Fibroblast of skin of back (primary cell): ENCODE data around the gene SEC14L2. TPM values are rescaled to one million over a fixed set of nuclear protein-coding genes. Genes with fewer than 3 reads are reported as not detected.

ENCODE experiments used
- DNase-seq: peaks from one replicate; pipeline ENCODE4 v3.0.0-alpha.2; 2013
- polyA plus RNA-seq, 2 experiments: library from polyadenylated mRNA; unstranded; fragments of 120-200 nt; gene quantifications; one replicate each; pipeline ENCODE4 v1.2.1, GENCODE V29; 2013; ENCODE audit not compliant: insufficient read length in 2 of 2

SEC14L2 gene
- 14.0 TPM for polyA plus RNA-seq (2013, experiment 1 of 2; ENCODE audit: insufficient read length)
- polyA plus RNA-seq (2013, experiment 2 of 2; ENCODE audit: insufficient read length) = 7.6 TPM

DNA sequence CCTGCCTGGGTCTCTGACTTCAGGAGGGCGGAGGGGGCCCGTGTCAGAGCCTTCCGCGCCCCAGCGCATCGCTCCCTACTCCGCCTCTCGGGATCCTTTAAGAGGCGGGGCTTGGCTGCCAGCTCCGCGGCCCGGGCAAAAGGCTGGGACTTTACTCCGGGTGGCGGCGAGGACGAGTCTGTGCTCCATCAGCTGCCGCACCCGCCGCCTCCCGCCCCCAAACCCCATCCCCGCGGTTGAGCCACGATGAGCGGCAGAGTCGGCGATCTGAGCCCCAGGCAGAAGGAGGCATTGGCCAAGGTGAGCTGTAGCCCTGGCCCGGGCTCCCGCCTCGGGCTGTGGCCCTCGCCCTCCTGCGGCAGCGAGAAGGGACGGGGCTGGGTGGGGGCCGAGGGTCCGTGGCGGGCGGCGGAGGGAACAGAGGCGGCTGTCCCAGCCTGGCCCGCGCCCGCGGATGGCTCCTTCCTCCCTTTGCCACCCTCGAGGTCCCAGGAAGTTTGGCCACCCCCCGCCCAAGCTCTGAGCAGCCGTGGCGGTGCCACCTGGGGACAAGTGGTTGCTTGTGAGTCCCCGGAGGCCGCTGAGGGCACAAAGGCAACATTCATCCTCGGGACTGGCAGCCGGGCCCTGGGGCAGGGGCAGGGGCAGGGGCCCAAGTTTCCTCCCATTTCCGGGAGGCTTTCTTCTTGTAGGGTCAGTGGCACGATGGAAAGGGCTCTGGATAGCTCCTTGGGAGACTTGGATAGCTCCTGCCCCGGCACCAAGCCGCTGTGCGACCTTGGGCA is at the start of gene SEC14L2:
Gene SEC14L2, plus strand, starts transcription at position 148 of the 785 bp plus-strand sequence. Its CDS starts 99 bp downstream, at position 247.
- peak; percentile 69 for DNase-seq

DNA sequence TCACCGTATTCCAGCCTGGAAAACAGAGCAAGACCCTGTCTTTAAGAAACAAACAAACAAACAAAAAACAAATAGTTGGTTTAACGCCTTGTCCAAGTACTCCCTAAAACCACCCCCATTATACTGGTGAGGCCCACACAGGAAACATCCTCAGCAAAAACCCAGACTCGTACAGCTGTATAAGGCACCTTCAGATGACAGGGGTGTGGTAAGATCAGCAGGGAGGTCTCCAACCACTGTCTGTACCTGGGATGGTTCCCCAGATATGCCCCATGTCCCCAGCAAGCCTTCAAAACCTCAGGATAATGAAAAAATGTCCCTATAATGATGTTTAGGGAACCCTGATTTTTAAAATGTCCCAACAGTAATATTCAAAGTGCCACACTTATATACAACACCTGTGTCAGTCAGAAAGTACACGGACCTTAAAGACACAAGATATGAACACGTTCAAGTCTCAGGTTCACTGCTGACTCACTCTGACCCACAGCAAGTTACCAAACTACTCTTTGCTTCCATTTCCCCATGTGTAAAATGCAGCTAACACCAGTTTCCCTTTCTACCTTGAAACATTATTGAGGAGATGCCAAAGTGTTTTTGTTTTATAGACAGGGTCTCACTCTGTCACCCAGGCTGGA is 49.4 kb upstream of the SEC14L2 start:
- DNase-seq = no peak

DNA sequence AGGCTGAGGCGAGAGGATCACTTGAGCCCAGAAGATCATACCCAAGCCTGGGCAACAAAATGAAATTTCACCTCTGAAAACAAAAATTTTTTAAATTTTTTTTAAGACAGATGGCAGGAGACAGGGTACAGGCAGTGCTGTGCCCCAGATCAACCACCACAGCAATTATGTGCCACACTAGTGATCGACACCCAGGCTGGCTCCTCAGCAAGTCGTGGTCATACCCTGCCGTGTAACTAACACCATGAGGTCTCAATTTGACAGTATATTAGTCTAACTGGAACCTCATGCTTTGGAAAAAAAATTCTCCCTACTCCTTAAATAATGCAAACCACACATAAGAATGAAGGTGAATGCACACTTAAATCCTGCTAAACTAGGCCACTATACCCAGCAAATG is 48.4 kb upstream of the SEC14L2 start:
- DNase-seq = no peak

DNA sequence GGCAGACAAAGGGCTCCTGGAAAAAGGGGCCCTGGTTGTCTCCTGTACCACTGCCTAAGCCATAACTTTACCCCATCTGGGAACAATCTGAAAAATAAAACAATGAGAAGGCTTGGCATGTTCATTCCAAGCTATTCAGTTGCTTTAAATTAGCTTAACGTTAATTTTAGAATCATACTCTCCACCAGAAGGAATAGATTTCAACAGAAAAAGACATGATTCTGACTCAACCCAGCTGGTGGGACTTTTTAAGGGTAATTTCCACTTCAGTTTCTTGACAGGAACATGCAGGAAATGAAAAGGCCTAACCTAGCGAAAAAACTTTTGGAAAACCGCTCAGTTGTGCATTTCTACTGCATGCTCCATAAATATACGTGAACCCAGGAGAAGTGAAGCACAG is 48.0 kb upstream of the SEC14L2 start:
- no peak for DNase-seq

DNA sequence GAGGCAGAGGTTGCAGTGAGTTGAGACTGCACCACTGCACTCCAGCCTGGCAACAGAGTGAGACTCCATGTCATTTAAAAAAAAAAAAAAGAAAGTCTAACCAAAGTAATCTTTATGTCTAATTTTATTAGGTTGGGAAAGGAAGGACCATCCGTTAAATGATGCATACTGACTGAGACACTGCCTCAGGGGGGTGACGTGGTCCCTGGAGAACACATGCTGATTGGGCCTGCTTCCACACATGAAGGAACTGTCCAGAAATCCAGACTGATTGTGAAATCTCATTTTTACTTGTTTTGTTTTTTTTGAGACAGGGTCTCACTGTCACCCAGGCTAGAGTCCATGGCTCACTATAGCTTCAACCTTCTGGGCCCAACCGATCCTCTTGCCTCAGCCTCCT is 45.6 kb upstream of the SEC14L2 start:
- no peak for DNase-seq

DNA sequence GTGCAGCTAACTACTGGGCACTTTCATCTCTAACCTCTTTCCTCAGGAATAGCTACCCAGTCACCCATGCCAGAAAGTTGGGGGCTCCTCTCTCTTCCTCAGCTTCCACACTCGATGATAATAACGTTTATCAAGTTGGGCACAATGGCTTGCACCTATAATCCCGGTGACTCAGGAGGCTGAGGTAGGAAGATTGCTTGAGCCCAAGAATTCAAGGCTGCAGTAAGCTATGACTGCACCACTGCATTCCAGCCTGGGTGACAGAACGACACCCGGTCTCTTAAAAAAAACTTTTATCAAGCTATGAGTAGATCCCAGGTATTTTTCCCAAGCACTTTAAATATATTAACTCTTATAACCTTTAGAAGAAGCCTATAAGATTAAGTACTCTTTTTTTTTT is 42.2 kb upstream of the SEC14L2 start:
- DNase-seq = no peak

DNA sequence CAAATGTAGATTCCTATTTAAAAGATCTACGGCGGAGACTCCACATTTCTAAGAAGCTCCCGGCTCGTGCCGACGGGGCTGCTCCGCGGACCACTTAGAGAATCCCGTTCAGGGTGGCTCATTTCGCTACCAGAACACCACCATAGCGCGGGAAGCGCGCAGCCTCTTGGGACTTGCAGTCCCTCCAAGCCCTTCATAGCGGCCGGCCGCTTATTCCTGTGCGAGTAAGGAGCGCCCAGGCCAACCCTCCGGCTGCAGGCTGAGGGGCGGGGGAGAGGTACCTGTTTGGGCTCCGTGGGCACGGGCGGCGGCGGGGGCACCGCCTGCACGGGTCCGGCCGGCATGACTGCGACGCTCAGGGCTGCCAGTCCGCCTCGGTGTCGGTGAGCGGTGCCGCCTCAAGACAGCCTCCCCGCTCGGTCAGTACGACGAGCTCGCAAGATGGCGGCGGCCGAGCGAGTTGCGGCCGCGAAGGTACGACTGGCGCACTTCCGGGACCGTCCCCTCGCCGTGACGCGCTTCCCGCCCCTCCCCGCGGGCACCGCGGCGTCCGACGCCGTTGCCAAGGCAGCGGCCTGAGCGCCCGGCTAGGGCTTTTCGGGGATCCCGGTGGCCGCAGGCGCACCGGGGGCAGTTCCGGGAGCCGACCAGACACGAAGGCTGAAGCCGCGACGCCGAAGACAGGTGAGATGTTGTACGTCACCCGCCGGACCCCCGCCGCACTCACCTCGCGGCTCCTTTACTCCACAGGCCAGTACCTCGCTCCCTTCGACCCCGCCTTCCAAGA is 40.2 kb upstream of the SEC14L2 start, which contains the start of the genes CCDC157 and SF3A1:
Gene CCDC157, plus strand, starts transcription at position 559 of the 787 bp plus-strand sequence. CDS start 8,994 bp downstream, outside the sequence.
Gene SF3A1, minus strand, starts transcription at position 446 of the 787 bp plus-strand sequence. Its CDS starts 102 bp downstream, at position 344.
- DNase-seq = peak; percentile 91

DNA sequence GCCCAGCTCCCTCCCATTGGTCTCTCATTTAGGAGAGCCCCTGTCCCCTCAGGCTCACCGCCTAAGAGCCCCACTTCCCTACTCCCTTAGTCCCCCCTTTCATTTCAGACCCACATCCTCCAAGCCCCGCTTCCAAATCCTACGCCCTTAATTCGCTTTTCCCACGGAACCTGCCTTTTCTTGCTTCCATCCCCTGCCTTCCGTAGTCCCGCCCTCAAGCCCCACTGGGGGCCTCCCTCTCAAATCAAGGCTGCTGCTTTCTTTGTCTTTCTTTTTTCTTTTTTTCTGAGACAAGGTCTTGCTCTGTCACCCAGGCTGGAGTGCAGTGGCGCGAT is 39.6 kb upstream of the SEC14L2 start:
- DNase-seq = no peak

DNA sequence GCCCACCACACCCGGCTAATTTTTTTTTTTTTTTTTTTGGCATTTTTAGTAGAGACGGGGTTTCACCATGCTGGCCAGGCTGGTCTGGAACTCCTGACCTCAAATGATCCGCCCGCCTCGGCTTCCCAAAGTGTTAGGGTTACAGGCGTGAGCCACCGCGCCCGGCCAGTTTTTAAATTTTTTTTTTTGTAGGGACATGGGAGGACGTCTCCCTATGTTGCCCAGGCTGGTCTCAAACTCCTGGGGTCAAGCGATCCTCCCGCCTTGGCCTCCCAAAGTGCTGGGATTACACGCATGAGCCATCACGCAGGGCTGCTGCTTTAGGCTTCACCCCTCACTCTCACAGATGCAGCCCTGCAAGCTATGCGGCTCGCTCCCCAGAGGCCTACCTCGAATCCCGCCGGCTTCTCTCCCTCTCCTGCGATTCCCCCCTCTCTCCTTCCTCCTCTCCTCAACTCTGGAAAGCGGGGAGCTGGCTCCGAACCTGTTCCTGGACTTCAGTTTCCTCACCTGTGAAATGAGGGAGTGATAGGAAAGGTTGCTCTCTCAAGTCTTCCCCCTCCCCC is 39.1 kb upstream of the SEC14L2 start:
- DNase-seq = no peak

DNA sequence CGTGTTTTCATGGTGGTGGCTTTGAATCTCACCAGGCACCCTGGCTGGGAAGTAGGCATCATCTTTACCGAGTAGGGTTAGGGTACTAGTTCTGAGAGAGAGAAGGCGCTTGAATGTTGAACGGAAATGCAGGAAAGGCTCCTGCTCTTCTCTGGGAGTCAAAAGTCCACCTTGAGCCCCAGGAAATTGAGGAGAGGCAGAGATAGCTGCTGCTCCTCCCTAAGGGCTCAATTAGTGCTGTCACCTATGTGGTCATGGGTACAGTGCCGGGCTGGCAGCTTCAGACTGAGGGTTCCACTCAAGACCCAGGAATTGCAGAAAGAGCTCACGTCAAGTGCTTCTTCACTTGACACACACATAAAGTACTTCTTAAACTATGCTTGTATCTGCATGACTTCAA is 38.3 kb upstream of the SEC14L2 start:
- DNase-seq = no peak

DNA sequence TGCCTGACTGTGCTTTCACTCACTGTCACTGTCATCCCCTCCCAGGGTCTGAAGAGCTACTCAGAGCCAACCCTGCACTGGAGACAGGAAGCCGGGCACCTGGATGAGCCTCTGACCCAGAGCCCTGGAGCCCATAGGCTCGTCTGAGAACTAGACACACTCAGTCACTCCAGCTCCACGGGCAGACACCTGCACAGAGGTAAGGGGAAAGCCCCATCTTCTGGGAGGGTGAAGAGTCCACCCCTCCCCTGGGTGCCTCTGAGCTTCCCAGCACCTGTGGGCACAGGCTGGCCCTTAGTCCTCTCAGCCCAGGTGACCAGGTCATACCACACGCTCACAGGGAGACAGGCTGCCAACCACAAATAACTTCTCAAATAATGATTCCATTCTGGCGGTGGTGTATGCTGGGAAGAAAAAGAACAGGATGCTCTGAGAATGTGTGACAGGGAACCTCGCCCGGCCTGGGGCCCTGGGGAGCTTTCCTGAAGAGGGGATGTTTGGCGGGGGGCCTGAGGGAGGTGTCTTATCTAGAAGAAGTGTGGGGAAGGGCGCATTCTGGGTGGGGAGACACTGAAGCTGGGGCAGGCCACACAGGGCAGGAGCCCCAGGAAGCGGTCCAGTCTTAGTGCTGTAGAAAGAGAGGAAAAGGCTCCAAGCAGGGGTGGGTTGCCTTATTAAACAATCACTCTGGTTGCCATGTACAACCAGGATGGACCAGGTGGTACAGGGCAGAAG is 34.7 kb upstream of the SEC14L2 start:
- DNase-seq = no peak

DNA sequence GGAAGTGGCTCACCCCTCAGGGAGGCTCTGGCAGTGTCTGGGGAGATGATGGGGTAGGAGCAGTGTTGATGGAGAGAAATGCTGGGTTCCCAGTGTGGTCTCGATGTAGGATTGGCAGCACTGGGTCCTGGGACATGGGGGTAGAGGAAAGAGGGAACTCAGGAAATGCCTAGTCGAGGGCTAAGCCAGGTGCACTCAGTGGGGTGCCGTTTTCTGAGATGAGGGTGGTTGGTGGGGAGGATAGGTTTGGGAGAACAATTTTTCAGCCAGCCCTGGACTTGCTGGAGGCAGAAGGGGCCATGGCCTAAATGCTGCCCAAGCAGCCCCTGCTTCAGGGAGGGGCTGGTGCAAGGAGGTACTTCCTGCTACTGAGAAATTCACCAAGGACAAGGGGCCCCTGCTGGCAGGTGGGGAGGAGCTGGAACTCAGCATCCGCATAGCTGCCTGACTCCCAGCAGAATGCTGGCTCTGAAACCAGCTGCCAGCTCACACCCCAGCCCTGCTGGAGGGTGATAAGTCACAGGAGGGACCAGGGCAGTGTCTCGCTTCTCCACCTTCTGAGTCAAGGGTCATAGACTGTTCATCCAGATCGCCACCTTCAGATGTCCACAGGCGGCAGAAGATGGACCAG is 34.1 kb upstream of the SEC14L2 start:
- DNase-seq = no peak

DNA sequence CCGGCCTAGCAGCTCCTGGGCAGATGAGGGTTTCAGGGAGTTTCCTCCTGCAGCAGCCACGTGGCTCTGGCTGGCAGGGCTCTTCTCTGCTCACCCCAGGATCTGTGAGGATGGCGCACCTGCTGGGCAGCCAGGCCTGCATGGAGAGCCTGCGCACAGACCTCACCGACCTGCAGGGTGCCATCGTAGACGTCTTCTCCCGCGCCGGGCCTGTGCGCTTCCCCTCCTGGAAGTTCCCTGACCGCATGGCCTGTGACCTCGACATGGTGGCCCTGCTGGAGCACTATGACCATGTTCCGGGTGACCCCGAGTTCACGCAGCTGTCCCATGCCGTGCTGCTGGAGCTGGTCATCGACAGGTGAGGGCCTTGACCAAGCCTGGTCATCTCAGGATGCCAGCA is 30.9 kb upstream of the SEC14L2 start:
- DNase-seq = no peak

DNA sequence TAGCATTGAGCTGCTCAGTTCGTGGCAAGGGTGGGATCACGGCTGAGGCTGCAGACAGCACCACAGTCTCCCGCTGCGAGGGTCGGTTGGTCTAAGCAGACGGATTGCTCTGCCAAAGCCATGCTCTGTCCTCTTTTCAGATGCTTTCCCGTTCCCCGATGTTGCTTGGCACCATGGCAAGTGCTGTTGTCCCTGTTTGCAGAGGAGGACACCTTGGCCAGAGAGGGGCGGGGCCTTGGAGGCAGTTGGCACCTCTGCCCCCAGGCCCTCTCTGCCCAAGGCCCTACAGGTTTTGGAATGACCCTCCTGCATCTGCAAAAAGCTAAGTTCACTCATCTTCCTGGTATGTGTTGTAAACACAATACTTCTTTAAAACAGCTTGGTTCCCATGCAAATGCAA is 28.4 kb upstream of the SEC14L2 start:
- no peak for DNase-seq

DNA sequence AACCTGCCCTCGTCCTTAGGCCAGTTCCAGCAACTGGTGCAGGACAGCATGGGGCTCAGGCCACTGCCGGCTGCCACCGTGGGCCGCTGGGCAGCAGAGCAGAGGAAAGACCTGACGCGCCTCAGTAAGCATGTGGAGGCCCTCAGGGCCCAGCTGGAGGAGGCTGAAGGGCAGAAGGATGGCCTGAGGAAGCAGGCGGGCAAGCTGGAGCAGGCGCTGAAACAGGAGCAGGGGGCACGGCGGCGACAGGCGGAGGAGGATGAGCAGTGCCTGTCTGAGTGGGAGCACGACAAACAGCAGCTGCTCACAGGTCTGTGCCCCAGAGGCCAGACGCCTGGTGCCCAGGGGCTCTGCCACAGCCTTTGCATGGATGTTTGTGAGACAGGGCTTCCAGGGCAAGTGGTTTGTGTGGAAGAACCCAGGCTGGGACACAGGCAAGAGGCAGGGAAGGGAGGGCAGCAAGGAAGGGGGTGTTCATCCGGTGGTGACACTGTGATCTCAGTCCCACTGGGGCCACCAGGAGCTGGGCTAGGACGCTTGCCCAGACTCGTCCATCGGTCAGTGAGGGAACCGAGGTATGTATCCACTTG is 26.1 kb upstream of the SEC14L2 start:
- DNase-seq = no peak

DNA sequence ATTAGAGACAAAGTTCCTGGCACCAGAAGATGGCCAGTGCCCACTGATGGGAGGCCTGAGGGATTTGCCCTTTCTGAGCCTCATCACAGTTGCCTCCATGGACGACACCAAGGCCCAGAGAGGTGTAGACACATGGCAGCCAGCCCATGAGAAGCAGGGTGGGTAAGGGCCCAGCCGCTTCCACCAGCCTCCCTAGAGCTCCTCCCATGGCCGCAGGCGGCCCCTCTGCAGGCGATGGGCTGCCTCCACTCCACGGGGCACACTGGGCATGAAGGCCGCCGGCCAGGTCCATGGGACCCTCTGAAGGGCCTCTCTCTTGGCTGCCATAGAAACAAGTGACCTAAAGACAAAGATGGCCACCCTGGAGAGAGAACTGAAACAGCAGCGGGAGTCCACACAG is 25.5 kb upstream of the SEC14L2 start:
- DNase-seq = no peak

DNA sequence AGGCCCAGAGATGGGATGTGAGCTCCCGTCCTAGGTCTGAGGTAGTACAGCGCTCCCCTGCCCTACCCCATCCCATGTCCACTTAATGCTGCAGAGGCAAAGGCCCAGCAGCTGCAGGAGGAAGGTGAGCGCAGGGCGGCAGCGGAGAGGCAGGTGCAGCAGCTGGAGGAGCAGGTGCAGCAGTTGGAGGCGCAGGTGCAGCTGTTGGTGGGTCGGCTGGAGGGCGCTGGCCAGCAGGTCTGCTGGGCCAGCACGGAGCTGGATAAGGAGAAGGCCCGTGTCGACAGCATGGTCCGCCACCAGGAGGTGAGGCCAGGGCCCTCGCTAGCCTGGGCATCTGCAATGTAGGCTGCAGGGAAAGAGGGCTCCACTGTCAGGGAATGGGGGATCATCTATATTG is 24.8 kb upstream of the SEC14L2 start:
- no peak for DNase-seq

DNA sequence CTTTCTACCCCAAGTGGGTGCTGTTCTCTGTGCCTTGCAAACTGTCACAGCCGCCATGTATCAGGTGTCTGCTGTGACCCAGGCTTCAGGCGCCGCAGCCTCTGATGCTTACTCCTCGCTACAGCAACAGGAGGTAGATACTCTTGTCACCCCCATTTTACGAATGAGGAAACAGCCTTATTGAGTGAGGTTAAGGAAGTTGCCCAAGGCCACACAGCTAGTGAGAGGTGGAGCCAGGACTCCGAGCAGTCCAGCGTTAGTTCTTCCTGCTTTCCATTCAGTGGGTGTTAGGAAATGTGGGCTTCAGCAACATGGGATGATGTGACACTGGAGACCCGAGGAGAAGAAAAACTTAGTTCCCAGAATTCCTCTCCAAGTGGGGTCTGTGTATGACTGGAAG is 23.9 kb upstream of the SEC14L2 start:
- no peak for DNase-seq

DNA sequence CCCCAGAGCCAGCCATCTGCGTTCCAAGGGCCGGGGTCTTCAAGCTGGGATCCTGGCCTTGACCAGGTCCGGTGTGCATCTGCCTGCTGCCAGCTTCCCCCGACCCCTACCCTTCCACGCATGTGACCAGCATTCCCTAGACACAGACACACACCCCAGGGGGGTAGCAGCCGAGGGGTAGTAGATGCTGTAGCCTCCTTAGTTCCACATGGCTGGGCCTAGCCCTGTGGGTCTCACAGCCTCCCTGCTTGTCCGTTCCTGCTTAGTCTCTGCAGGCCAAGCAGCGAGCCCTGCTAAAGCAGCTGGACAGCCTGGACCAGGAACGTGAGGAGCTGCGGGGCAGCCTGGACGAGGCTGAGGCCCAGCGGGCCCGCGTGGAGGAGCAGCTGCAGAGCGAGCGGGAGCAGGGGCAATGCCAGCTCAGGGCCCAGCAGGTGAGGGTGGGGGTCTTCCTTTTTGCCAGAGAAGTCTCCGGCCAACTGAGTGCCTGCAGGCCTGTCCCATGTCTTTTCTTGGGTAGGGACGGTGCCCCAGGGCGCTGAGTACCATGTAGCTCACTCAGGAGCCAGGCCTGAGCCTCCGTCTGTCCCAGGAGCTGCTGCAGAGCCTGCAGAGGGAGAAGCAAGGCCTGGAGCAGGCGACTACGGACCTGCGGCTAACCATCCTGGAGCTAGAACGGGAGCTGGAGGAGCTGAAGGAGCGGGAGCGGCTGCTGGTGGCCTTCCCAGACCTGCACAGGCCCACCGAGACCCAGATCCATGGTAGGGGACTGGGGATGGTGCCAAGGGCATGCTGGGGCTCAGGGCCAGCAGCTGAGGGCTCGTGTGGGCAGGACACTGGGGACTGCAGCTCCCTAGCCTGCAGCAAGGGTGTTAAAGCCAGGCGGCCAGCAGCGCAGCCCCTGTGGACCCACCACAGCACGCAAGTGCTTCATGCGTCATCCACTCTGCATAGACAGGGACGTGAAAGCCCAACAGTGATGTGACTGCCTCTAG is 23.2 kb upstream of the SEC14L2 start:
- DNase-seq = no peak

DNA sequence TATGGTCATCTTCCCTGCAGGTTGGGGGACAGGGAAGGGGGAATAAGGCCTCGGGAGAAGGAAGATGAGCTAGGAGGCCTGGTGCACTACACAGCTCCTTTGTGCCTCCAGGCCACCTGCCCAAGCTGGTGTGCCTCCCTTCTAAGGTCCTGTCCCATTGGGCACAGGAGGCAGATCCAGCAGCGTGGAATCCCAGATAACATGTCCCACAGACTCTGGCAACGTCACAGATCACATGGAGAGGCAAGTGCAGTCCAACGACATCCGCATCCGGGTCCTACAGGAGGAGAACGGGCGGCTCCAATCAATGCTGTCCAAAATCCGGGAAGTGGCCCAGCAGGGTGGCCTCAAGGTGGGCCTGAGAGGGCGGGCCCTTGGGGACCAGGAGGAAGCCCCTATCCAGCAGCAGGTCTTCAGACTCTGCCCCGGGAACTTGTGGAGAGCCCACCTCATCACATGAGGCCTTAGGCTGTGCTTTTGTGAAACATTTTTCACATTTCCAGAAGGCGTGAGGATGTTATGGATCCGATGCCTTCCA is 21.4 kb upstream of the SEC14L2 start:
- DNase-seq = no peak
